IMR-90 (cell line): ENCODE data around the gene SLC8A1. TPM values are rescaled to one million over a fixed set of nuclear protein-coding genes. Genes with fewer than 3 reads are reported as not detected.

ENCODE experiments used
- ATAC-seq: fragments of 200-7000 bp; cut with Tn5 transposase; 2 replicates; pipeline ENCODE4 v1.9.1; 2020; ENCODE audit warnings: low read depth, mild to moderate bottlenecking, moderate library complexity
- BruUV-seq: library from RNA; stranded (reverse); fragments of 400-500 nt; replicated peaks from 2 replicates; lab custom pipeline; 2021; lab: Mats Ljungman, UMichigan
- CTCF ChIA-PET: fragments of 300-600 bp; formaldehyde crosslinking; extraction: SDS; loops from one replicate; lab custom pipeline; 2021; ENCODE audit warnings: antibody characterized with exemption; lab: Yijun Ruan, JAX
- POLR2A ChIA-PET: fragments of 300-600 bp; sonication (Branson Sonifier 250); formaldehyde crosslinking; loops from one replicate; lab custom pipeline; 2022; ENCODE audit warnings: antibody characterized with exemption; ENCODE audit not compliant: unreplicated experiment; lab: Charles Lee
- DNase-seq: peaks from one replicate; pipeline ENCODE4 v3.0.0; 2013
- H2AFZ ChIP-seq: replicated peaks from 2 replicates; pipeline ENCODE3; 2013; ENCODE audit warnings: low read length, mild to moderate bottlenecking; ENCODE audit not compliant: poor library complexity
- H2AK5ac ChIP-seq: 2 replicates; pipeline ENCODE4 v1.6.1; 2013; ENCODE audit warnings: low read depth, low read length, inconsistent platforms
- H2AK9ac ChIP-seq: replicated peaks from 2 replicates; pipeline ENCODE3; 2013; ENCODE audit warnings: mild to moderate bottlenecking, low read depth, low read length, moderate library complexity; ENCODE audit not compliant: poor library complexity
- H2BK120ac ChIP-seq: 2 replicates; pipeline ENCODE4 v1.6.1; 2013; ENCODE audit warnings: low read depth, low read length, inconsistent platforms
- H2BK15ac ChIP-seq: 3 replicates; pipeline ENCODE4 v1.6.1; 2013; ENCODE audit warnings: low read depth, low read length, inconsistent platforms
- H2BK20ac ChIP-seq: 2 replicates; pipeline ENCODE4 v1.6.1; 2013; ENCODE audit warnings: low read depth, mild to moderate bottlenecking, inconsistent platforms, low read length, moderate library complexity
- H2BK5ac ChIP-seq: 2 replicates; pipeline ENCODE4 v1.6.1; 2013; ENCODE audit warnings: mild to moderate bottlenecking, low read depth, low read length, inconsistent platforms; ENCODE audit not compliant: poor library complexity, severe bottlenecking
- H3K14ac ChIP-seq: replicated peaks from 2 replicates; pipeline ENCODE4 v1.6.1; 2013; ENCODE audit warnings: low read depth, low read length, inconsistent platforms
- H3K18ac ChIP-seq: 2 replicates; pipeline ENCODE4 v1.6.1; 2013; ENCODE audit warnings: low read depth, low read length, control low read depth
- H3K23ac ChIP-seq: 2 replicates; pipeline ENCODE4 v1.6.1; 2013; ENCODE audit warnings: low read depth, low read length, inconsistent platforms
- H3K27ac ChIP-seq: 2 replicates; pipeline ENCODE4 v1.5.1; 2013; ENCODE audit warnings: mild to moderate bottlenecking, control low read depth, low read length; ENCODE audit not compliant: insufficient read depth
- H3K27me3 ChIP-seq: 2 replicates; pipeline ENCODE4 v1.6.1; 2013; ENCODE audit warnings: low read length; ENCODE audit not compliant: control insufficient read depth, insufficient read depth
- H3K36me3 ChIP-seq: 2 replicates; pipeline ENCODE4 v1.6.1; 2013; ENCODE audit warnings: low read length, mixed read lengths; ENCODE audit not compliant: control insufficient read depth, insufficient read depth
- H3K4ac ChIP-seq: 2 replicates; pipeline ENCODE4 v1.6.1; 2013; ENCODE audit warnings: low read depth, low read length, inconsistent platforms
- H3K4me1 ChIP-seq: 2 replicates; pipeline ENCODE4 v1.6.1; 2013; ENCODE audit warnings: low read length, mixed read lengths; ENCODE audit not compliant: control insufficient read depth, insufficient read depth
- H3K4me2 ChIP-seq: 2 replicates; pipeline ENCODE4 v1.6.1; 2013; ENCODE audit warnings: low read depth, mild to moderate bottlenecking, control low read depth, low read length, moderate library complexity
- H3K4me3 ChIP-seq: 2 replicates; pipeline ENCODE4 v1.5.1; 2013; ENCODE audit warnings: low read depth, mild to moderate bottlenecking, control low read depth, low read length, moderate library complexity; ENCODE audit not compliant: insufficient read depth
- H3K56ac ChIP-seq: 2 replicates; pipeline ENCODE4 v1.6.1; 2013; ENCODE audit warnings: low read length, inconsistent platforms; ENCODE audit not compliant: insufficient read depth; ENCODE audit errors: extremely low read depth
- H3K79me1 ChIP-seq, 2 experiments: 2 replicates each; pipeline ENCODE4 v1.6.1; 2013; ENCODE audit warnings: low read length in 2 of 2, inconsistent platforms in 1 of 2, low read depth in 1 of 2
- H3K9ac ChIP-seq: 2 replicates; pipeline ENCODE4 v1.6.1; 2013; ENCODE audit warnings: low read depth, low read length, control low read depth
- H3K9me1 ChIP-seq: 2 replicates; pipeline ENCODE4 v1.6.1; 2013; ENCODE audit warnings: low read length, inconsistent platforms; ENCODE audit not compliant: insufficient read depth
- H3K9me3 ChIP-seq: 2 replicates; pipeline ENCODE4 v1.6.1; 2013; ENCODE audit warnings: low read length; ENCODE audit not compliant: control insufficient read depth, insufficient read depth
- H4K20me1 ChIP-seq: 2 replicates; pipeline ENCODE4 v1.6.1; 2013; ENCODE audit warnings: low read length, inconsistent platforms; ENCODE audit not compliant: insufficient read depth
- H4K5ac ChIP-seq: 2 replicates; pipeline ENCODE4 v1.6.1; 2013; ENCODE audit warnings: mild to moderate bottlenecking, low read depth, low read length, control low read depth
- H4K8ac ChIP-seq, 2 experiments: 2 replicates each; pipeline ENCODE4 v1.6.1; 2013; ENCODE audit warnings: low read depth in 2 of 2, low read length in 2 of 2, control low read depth in 1 of 2, inconsistent platforms in 1 of 2
- H4K91ac ChIP-seq: 2 replicates; pipeline ENCODE4 v1.6.1; 2013; ENCODE audit warnings: low read depth, low read length, inconsistent platforms; ENCODE audit not compliant: insufficient read depth
- CEBPB ChIP-seq: IDR thresholded peaks from 2 replicates; pipeline ENCODE4 v1.6.1; 2012; ENCODE audit warnings: low read depth, low read length, improper control_type of control experiment
- CHD1 ChIP-seq: IDR thresholded peaks from 2 replicates; pipeline ENCODE4 v1.6.1; 2012; ENCODE audit warnings: low read depth, low read length, improper control_type of control experiment
- MAFK ChIP-seq: IDR thresholded peaks from 2 replicates; pipeline ENCODE4 v1.6.1; 2012; ENCODE audit warnings: low read depth, low read length, improper control_type of control experiment
- NFE2L2 ChIP-seq: fragments of 150-350 bp; IDR thresholded peaks from 2 replicates; pipeline ENCODE4 v1.6.1; 2016; ENCODE audit warnings: low read depth, mild to moderate bottlenecking, low read length
- POLR2A ChIP-seq: IDR thresholded peaks from 2 replicates; pipeline ENCODE4 v1.6.1; 2012; ENCODE audit warnings: mild to moderate bottlenecking, low read depth, low read length
- RAD21 ChIP-seq: IDR thresholded peaks from 2 replicates; pipeline ENCODE4 v1.6.1; 2012; ENCODE audit warnings: low read length, improper control_type of control experiment
- SMC3 ChIP-seq: fragments of 150-350 bp; IDR thresholded peaks from 2 replicates; pipeline ENCODE4 v1.6.1; 2016; ENCODE audit warnings: low read depth, mild to moderate bottlenecking, antibody characterized with exemption, low read length, moderate library complexity
- WGBS, 2 experiments: methylation state at CpG; one replicate each; pipeline versions ENCODE4 v1.1.5 to v1.1.7; 2013; ENCODE audit warnings: missing lambda C conversion rate in 2 of 2; ENCODE audit not compliant: insufficient read length in 1 of 2; ENCODE audit errors: extremely low coverage in 2 of 2; 5-methylcytosine and 5-hydroxymethylcytosine counted together
- dilution Hi-C: fragments of 300-500 bp; cut with HindIII; formaldehyde crosslinking; loops from one replicate; pipeline ENCODE4 v1.14.3; 2018; ENCODE audit warnings: low sequenced_read_pairs; ENCODE audit not compliant: unreplicated experiment
- in situ Hi-C: fragments of 300-500 bp; cut with MboI; formaldehyde crosslinking; loops from 3 replicates; pipeline ENCODE4 v1.14.3; 2019; ENCODE audit warnings: low sequenced_read_pairs, inconsistent platforms, mixed read lengths
- intact Hi-C: fragments of 100-400 bp; cut with micrococcal nuclease; formaldehyde crosslinking; loops from 2 replicates; pipeline ENCODE4 v1.10.0; 2022
- polyA plus RNA-seq, 3 experiments: library from polyadenylated mRNA; depleted of rRNA; stranded (reverse); fragments of >200 nt; gene quantifications; 2 replicates each; pipeline ENCODE4 v1.2.3, GENCODE V29; 2012; ENCODE audit warnings: low replicate concordance in 1 of 3
- total RNA-seq: library from RNA; depleted of rRNA; stranded (reverse); fragments of >200 nt; gene quantifications from 2 replicates; pipeline ENCODE4 v1.2.3, GENCODE V29; 2012
- TF ChIP-seq, protein P1 (sequence below): fragments of 150-350 bp; IDR thresholded peaks from 2 replicates; pipeline ENCODE4 v1.6.1; 2016; ENCODE audit warnings: low read depth, mild to moderate bottlenecking, low read length, moderate library complexity, borderline replicate concordance
- TF ChIP-seq, protein P2 (sequence below): fragments of 150-350 bp; IDR thresholded peaks from 2 replicates; pipeline ENCODE4 v1.6.1; 2017; ENCODE audit warnings: mild to moderate bottlenecking, antibody characterized with exemption, low read length, low read depth

SLC8A1 gene
- total and polyA plus RNA-seq, 2 of the 4 experiments (the other 2 are of a cell fraction), result 7.7 to 57.0 TPM

DNA sequence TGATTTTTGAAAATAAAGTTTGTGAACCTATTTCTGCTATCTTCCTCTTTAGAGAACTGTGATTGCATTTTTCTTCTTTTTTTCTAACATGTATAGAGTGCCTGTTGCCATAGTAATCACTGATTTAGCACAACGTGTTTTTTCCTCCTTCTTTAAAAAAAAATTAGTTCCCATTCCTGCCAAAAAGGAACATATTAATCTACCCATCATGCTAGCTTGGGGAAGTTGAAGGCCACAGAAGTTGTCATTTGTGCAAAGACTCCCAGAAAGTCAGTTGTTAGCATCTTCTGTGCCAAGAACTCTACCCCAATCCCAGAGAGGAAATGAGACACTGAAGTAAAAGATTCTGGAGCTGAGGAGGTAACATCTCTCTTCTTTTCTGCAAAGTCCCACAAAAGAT, 57.3 kb downstream of the SLC8A1 start:
- no peak overlapping the region for H2BK20ac ChIP-seq
- no peak overlapping the region for H3K9ac ChIP-seq
- no peak overlapping the region for H3K4me3 ChIP-seq
- H3K36me3 ChIP-seq, result no peaks in the 10 kb centered on the region
- H2AFZ ChIP-seq, result no peak overlapping the region
- dilution Hi-C loops (no loop called here), in situ Hi-C loops (no loop called here), intact Hi-C loops (no loop called here)
- no peak overlapping the region for H3K4ac ChIP-seq
- no peak overlapping the region; a peak in 1 of 4 replicates for H4K8ac ChIP-seq
- peaks cover 4% of the 10 kb centered on the region for H3K4me1 ChIP-seq
- H2BK15ac ChIP-seq, result no peak overlapping the region
- no peak overlapping the region for H3K56ac ChIP-seq
- H3K14ac ChIP-seq, result peak overlapping the region; percentile 43; the same call in 1 of the 2 replicates
- no peak overlapping the region for H2AK9ac ChIP-seq
- TF ChIP-seq, protein P1, sequence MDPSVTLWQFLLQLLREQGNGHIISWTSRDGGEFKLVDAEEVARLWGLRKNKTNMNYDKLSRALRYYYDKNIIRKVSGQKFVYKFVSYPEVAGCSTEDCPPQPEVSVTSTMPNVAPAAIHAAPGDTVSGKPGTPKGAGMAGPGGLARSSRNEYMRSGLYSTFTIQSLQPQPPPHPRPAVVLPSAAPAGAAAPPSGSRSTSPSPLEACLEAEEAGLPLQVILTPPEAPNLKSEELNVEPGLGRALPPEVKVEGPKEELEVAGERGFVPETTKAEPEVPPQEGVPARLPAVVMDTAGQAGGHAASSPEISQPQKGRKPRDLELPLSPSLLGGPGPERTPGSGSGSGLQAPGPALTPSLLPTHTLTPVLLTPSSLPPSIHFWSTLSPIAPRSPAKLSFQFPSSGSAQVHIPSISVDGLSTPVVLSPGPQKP, result no peak
- no peak for TF ChIP-seq SMC3
- TF ChIP-seq POLR2A, result no peak
- TF ChIP-seq RAD21, result no peak
- TF ChIP-seq MAFK, result no peak
- TF ChIP-seq CEBPB, result no peak
- no peak for TF ChIP-seq CHD1
- TF ChIP-seq, protein P2, sequence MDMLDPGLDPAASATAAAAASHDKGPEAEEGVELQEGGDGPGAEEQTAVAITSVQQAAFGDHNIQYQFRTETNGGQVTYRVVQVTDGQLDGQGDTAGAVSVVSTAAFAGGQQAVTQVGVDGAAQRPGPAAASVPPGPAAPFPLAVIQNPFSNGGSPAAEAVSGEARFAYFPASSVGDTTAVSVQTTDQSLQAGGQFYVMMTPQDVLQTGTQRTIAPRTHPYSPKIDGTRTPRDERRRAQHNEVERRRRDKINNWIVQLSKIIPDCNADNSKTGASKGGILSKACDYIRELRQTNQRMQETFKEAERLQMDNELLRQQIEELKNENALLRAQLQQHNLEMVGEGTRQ, result no peak
- TF ChIP-seq NFE2L2, result no peak
- BruUV-seq, result no TSS peak
- DNase-seq (no peak), ATAC-seq (no peak)
- H3K9me3 ChIP-seq, result no peaks in the 10 kb centered on the region
- H3K4me2 ChIP-seq, result peak overlapping the region; percentile 27; the same call in 1 of the 2 replicates
- H3K27me3 ChIP-seq, result no peaks in the 10 kb centered on the region
- H3K18ac ChIP-seq, result no peak overlapping the region
- no peak overlapping the region for H2BK120ac ChIP-seq
- POLR2A ChIA-PET, result no interaction called here
- H4K20me1 ChIP-seq, result no peaks in the 10 kb centered on the region
- CTCF ChIA-PET, result no interaction called here
- H3K27ac ChIP-seq, result no peak overlapping the region
- H4K91ac ChIP-seq, result no peak overlapping the region
- no peak overlapping the region for H2BK5ac ChIP-seq
- no peak overlapping the region for H2AK5ac ChIP-seq
- H3K79me1 ChIP-seq, result peaks cover 23 to 40% of the 10 kb centered on the region in 2 experiments
- no CpG with 5 or more reads among the region's 1 CpG for WGBS, 2 experiments
- no peak overlapping the region for H3K23ac ChIP-seq
- H3K9me1 ChIP-seq, result no peaks in the 10 kb centered on the region
- no peak overlapping the region for H4K5ac ChIP-seq
